Heart left ventricle (tissue), 13 donors: ENCODE data around the gene PAQR5.

ENCODE experiments used
- CTCF ChIP-seq, 12 donors: fragments of 200-600 bp; sonication (generic) in 4 of 12; IDR thresholded peaks; one replicate each; pipeline versions ENCODE4 v1.5.0 to v1.8.0; 2018 to 2022; ENCODE audit warnings: antibody characterized with exemption in 12 of 12, mild to moderate bottlenecking in 5 of 12
- POLR2A ChIP-seq, 2 donors: fragments of 450-650 bp; IDR thresholded peaks; one replicate each; pipeline ENCODE4 v1.6.1; 2017; ENCODE audit warnings: antibody characterized with exemption in 2 of 2, mild to moderate bottlenecking in 2 of 2, moderate library complexity in 2 of 2
- donor health status: ischemic (EF 13 %, LVEDD 7.1; RV severe dilation, severe dysfunction).
- donor health status: DM: no; HTN: yes; CAD: no.
- donor health status: DM: no; HTN: no; CAD: no.
- donor health status: ischemic (EF 25% LVEDD 6.9; RV normal size, moderate dysfunction).
- donor health status: ischemic (EF 25% LVEDD 5.7; RV mildly dilated, moderate dysfunction).
- donor health status: ischemic (EF 35%, LVEDD 5.7; RV mildly dilated, moderate dysfunction).
- donor health status: nonischemic (EF 11% LVEDD 7.7; RV severe dilation, severe dysfunction).
- donor health status: DM: yes; HTN: yes; CAD: no.
- donor health status: PGD.
- donor health status: ischemic (EF 29% LVEDD 5.4; RV normal size, mild dysfunction).
- donor health status: nonischemic (EF 23%, LVEDD 6.1; RV moderate dilation, normal function).

GRCh38 chr15:69320977-69321554 is 22.4 kb downstream of the PAQR5 start:
- TF ChIP-seq POLR2A (IDR thresholded peaks at IDR 0.05) (no peak), CTCF (IDR thresholded peaks at IDR 0.05) (no peak)
